ENCODE measurements around the gene SAMSN1.
"Not testable (repeated sequence)": the region's sequence is repeated elsewhere in the genome, so short reads cannot be mapped to it uniquely, and the experiment has no call there.

The SAMSN1 gene

GRCh38 chr21:14527696-14528652 is 18.1 kb downstream of the SAMSN1 start:
- DNase-seq = no peak

DNA sequence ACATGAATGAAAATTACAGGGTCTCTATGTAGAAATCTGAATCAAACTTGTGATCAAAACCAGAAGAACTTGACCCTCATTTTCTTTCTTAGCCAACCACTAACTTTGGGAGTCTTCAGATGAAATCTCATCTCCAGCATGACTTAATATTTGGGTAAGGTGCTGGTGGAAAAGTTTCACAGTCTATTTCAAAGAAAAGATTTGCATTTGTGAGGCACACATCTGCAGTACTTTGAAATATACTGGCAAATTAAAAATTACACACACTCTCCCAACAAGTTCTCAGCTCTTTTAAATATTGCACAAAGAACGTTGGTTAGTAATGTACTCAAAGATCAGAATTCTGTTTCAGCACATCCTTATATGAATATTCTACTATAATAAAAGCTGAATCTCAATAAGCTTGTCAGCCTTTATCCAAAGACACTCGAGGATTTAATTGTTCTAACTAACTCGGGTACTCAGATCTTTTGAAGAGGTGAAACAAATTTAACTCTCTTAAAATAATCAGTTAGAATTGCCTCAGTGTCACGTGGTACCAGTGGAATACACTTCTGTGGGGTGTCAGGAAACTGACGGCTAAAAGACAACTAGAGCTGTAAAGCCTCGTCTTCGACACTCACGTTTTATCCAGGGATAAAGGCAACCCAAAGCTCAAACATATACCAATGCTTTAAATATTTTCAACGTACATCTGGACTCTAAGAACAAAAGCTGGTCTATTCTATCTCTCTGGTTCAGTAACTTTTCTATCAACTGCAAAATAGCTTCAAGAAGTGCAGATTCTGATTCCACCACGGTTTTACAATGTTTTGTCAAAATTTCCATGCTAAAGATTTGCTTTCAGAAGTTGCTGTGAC is 19.0 kb downstream of the SAMSN1 start:
- DNase-seq = no peak

GRCh38 chr21:14526199-14526598 is 19.9 kb downstream of the SAMSN1 start:
- no peak for DNase-seq

DNA sequence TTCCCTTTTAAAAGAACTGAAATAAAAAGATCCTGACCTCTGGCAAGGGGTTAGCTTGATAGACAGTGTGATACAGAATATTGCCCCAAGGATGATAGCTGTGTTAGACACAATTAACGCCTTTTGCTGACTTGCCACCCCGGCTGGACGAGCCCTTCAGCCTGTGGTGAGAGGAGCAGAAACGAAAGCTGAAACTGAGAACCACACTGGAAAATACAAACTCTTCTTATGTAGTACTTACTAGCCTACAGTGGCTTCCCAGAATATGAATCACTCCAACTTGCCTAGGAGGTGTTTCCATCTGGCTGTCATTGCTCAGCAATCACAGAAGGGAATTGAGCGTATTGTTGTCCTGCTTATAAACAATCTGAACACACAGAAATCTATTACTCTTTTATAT is 22.9 kb downstream of the SAMSN1 start:
- DNase-seq = no peak

- no peak for DNase-seq
Measured at GRCh38 chr21:14522736-14523135, 23.4 kb downstream of the SAMSN1 start.

DNA sequence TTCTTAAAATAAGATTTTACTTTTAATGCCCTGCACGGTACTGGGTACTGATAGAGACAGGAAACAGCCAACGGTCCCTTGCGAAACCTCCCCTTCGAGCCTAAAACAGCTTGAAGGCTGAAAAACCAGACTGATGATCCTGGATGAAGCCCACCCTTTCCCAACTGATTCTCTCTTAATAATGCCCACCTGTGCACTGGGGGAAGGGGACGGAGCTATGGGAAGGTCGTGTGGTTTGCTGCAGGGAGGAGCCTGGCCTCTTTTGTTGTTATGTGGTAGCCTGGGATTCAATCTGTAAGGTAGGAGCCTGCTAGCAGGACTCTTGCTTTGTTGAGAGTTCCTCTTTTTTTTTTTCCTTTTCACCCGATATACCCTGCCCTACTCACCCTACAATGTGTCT is 25.6 kb downstream of the SAMSN1 start:
- no peak for DNase-seq

DNA sequence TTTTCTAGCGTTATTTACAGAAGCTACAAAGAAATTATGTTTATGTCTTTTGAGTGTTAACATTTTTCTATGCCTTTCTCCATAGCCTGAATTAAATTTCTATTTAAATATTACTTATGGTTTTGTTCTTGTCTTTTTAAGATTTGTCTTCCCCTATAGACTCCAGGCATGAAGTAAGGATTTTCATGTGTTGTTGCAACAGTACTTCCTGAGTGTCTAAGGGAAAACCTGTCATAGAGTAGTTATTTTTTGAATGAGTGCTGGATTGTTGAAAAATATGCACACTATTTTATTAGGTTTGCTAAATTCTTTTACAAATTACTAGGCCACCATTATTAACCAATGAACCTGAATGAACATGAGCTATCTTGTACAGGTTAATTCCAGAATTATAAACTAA is 27.1 kb downstream of the SAMSN1 start:
- no peak for DNase-seq

- no peak for DNase-seq
Measured at GRCh38 chr21:14513804-14514203, 32.3 kb downstream of the SAMSN1 start.

GRCh38 chr21:14506859-14507457 is 39.2 kb downstream of the SAMSN1 start:
- not testable (repeated sequence) for DNase-seq

GRCh38 chr21:14500873-14501272 is 45.2 kb downstream of the SAMSN1 start:
- DNase-seq = no peak

- no peak for DNase-seq
Measured at GRCh38 chr21:14499316-14499715, 46.8 kb downstream of the SAMSN1 start.

- no peak for DNase-seq
Measured at GRCh38 chr21:14497825-14498224, 48.3 kb downstream of the SAMSN1 start.

- no peak for DNase-seq
Measured at GRCh38 chr21:14495075-14495474, 51.0 kb downstream of the SAMSN1 start.

DNA sequence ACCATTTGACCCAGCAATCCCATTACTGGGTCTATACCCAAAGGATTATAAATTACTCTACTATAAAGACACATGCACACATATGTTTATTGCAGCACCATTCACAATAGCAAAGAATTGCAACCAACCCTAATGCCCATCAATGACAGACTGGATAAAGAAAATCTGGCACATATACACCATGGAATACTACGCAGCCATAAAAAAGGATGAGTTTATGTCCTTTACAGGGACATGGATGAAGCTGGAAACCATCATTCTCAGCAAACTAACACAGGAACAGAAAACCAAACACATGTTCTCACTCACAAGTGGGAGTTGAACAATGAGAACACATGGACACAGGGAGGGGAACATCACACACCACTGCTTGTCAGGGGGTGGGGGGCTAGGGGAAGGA is 51.9 kb downstream of the SAMSN1 start:
- not testable (repeated sequence) for DNase-seq

GRCh38 chr21:14493731-14494130 is 52.4 kb downstream of the SAMSN1 start:
- DNase-seq = no peak

- no peak for DNase-seq
Measured at GRCh38 chr21:14492931-14493330, 53.2 kb downstream of the SAMSN1 start.

DNA sequence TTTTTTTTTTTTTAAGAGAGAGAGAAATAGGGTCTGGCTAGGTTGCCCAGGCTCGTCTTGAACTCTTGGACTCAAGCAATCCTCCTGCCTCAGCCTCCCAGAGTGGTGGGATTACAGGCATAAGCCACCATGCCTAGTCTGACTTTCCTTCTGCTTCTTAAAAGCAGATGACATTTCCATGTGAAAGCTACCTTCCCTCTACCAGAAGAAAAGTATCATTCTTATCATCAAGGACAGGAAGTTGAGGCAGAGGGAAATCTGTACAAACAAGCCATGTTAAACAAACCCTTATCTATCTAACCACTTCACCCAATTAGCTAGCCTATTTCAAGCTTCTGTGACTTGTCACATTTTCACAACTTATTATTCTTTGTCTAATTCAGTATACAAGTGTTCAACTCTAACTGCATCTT is 54.8 kb downstream of the SAMSN1 start:
- no peak for DNase-seq

GRCh38 chr21:14488672-14489204 is 57.4 kb downstream of the SAMSN1 start:
- DNase-seq = no peak

GRCh38 chr21:14487490-14488432 is 58.4 kb downstream of the SAMSN1 start:
- no peak for DNase-seq

DNA sequence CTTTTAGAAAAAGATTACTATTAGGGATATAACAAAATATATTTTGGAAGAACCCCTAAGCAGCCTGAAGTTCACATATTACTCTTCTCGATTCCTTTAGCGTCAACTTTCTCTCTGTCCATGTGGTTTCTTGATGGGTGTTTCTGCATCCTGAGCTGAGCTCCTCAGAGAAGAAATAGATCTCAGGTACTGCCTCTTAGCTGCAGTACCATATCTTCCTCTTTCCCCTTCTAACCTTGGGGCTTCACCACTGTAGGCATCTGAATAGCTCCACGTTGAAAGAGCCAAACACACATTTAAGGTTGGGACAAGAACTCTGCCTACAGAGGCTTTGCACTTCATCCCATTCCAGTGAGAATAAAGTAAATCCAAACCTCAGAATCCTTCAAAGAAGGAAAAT is 59.2 kb downstream of the SAMSN1 start:
- no peak for DNase-seq

- DNase-seq = no peak
Measured at GRCh38 chr21:14484188-14485009, 61.7 kb downstream of the SAMSN1 start.
